ENCODE measurements around the gene SSTR3. TPM values are rescaled to one million over a fixed set of nuclear protein-coding genes. Genes with fewer than 3 reads are reported as not detected.
A peak's percentile ranks its signal among the peaks of the same experiment; 100 is the strongest.
"Not testable (repeated sequence)": the region's sequence is repeated elsewhere in the genome, so short reads cannot be mapped to it uniquely, and the experiment has no call there.

Gene SSTR3
- total and polyA plus RNA-seq, 2 donors (not counting 1 experiment from before 2014, with no cell fraction given), result not detected

DNA sequence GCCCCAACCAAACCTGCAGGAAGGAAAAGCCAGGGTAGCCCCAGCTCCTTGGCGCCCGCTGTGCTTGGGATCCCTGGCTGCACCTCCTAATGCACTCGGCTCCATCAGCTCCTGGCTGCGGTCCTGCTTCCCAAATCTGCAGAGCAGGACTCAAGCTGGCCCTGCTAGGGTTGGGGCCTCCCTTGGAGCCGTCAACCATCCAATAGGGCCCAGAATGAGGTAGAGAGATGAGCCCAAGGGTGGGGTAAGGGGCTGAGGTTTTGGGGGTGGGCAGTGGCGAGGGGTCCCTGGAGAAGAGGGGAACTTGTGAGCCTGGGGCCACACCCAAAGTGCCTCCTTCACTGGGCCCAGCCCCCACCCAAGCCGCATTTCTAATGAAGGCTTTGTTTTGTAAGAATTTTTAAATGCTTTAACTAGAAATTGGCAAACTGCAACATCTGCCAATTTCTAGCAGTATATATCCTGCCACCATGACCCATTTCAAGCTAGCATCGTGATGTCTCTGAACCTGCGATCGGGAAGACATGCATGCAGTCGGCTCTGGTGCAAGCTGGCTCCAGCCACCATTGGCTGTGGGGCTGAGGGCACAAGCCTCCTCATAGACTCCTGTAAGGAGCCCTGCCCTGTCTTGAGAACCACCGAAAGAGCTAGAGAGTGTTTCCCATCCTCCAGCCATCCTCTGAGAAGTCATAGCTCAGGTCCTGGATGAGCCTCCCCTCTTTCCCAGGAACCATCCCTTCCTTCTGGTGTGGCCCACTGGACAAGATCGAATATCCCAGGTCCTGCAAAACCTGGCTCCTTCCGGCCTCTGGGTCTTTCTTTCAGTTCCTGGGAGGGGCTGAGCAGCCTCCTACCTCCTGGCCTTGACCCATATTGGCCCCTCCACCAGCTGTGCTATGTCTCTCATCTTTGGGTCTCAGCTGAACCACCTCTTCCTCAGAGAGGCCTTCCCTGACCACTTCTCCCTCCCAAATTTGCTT lies 39.7 kb downstream of the SSTR3 start:
- no peak overlapping the region for H3K4me2 ChIP-seq (ENCODE audit: extremely low read depth, insufficient read depth, low read length)
- H2AFZ ChIP-seq (ENCODE audit: low read length), result no peak overlapping the region
- no peak overlapping the region for H3K9ac ChIP-seq (ENCODE audit: insufficient read depth, low read length)
- H3K4me3 ChIP-seq (replicated peaks in 1 of 4; ENCODE audit: control extremely low read depth in 1 of 4, insufficient read depth in 1 of 4, low read depth in 3 of 4, low read length in 4 of 4), result no peak overlapping the region
- H3K36me3 ChIP-seq (ENCODE audit: control insufficient read depth, insufficient read depth, low read length), result no peaks in the 10 kb centered on the region
- no peak overlapping the region for H3K27ac ChIP-seq (ENCODE audit: insufficient read depth, low read length)
- H3K4me1 ChIP-seq (ENCODE audit: control insufficient read depth, extremely low read depth, insufficient read depth, low read length), result peaks cover 14% of the 10 kb centered on the region
- no peak for DNase-seq (ENCODE audit: low read depth in 2 of 2)
- H3K27me3 ChIP-seq (ENCODE audit: control insufficient read depth, insufficient read depth, low read length), result peaks cover 12% of the 10 kb centered on the region
- H3K9me3 ChIP-seq (ENCODE audit: control insufficient read depth, insufficient read depth, low read depth, low read length), result no peaks in the 10 kb centered on the region
- H3K79me2 ChIP-seq (ENCODE audit: control insufficient read depth, insufficient read depth, low read length), result no peaks in the 10 kb centered on the region
- H4K20me1 ChIP-seq (ENCODE audit: control insufficient read depth, extremely low read depth, insufficient read depth, low read length), result no peaks in the 10 kb centered on the region
- TF ChIP-seq EZH2 (IDR thresholded peaks at IDR 0.05; ENCODE audit: low read length, missing control alignments), result no peak
- TF ChIP-seq, protein P1, sequence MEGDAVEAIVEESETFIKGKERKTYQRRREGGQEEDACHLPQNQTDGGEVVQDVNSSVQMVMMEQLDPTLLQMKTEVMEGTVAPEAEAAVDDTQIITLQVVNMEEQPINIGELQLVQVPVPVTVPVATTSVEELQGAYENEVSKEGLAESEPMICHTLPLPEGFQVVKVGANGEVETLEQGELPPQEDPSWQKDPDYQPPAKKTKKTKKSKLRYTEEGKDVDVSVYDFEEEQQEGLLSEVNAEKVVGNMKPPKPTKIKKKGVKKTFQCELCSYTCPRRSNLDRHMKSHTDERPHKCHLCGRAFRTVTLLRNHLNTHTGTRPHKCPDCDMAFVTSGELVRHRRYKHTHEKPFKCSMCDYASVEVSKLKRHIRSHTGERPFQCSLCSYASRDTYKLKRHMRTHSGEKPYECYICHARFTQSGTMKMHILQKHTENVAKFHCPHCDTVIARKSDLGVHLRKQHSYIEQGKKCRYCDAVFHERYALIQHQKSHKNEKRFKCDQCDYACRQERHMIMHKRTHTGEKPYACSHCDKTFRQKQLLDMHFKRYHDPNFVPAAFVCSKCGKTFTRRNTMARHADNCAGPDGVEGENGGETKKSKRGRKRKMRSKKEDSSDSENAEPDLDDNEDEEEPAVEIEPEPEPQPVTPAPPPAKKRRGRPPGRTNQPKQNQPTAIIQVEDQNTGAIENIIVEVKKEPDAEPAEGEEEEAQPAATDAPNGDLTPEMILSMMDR (conservative IDR thresholded peaks at IDR 0.05 in 1 of 2, IDR thresholded peaks at IDR 0.05 in 1 of 2; ENCODE audit: low read depth in 1 of 2, low read length in 2 of 2), result no peak

DNA sequence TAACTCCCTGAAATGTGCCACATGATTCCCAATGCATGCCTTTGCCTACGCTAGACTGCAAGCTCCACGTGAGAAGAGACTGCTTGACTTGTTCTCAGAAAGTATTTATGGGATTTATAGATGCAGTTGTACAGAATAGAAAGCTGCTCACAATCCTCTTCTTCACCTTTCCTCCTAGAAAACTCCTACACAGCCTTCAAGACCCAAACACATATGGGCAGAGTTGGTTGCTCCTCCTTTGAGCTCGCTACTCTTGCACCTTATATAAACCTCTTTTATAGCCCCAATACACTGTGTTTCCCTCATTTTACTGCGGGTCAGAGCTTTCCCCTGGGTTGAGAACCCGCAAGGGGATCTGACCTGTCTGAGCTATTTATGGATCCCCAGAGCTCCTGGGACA lies 40.6 kb downstream of the SSTR3 start:
- H3K79me2 ChIP-seq (ENCODE audit: control insufficient read depth, insufficient read depth, low read length), result no peaks in the 10 kb centered on the region
- no peak overlapping the region for H3K4me2 ChIP-seq (ENCODE audit: extremely low read depth, insufficient read depth, low read length)
- peaks cover 12% of the 10 kb centered on the region for H3K27me3 ChIP-seq (ENCODE audit: control insufficient read depth, insufficient read depth, low read length)
- H3K36me3 ChIP-seq (ENCODE audit: control insufficient read depth, insufficient read depth, low read length), result no peaks in the 10 kb centered on the region
- H3K4me1 ChIP-seq (ENCODE audit: control insufficient read depth, extremely low read depth, insufficient read depth, low read length), result peaks cover 8% of the 10 kb centered on the region
- H4K20me1 ChIP-seq (ENCODE audit: control insufficient read depth, extremely low read depth, insufficient read depth, low read length), result no peaks in the 10 kb centered on the region
- no peak overlapping the region for H2AFZ ChIP-seq (ENCODE audit: low read length)
- H3K9ac ChIP-seq (ENCODE audit: insufficient read depth, low read length), result no peak overlapping the region
- H3K9me3 ChIP-seq (ENCODE audit: control insufficient read depth, insufficient read depth, low read depth, low read length), result no peaks in the 10 kb centered on the region
- no peak for TF ChIP-seq EZH2 (IDR thresholded peaks at IDR 0.05; ENCODE audit: low read length, missing control alignments)
- TF ChIP-seq, protein P1 (conservative IDR thresholded peaks at IDR 0.05 in 1 of 2, IDR thresholded peaks at IDR 0.05 in 1 of 2; ENCODE audit: low read depth in 1 of 2, low read length in 2 of 2), result no peak
- H3K4me3 ChIP-seq (replicated peaks in 1 of 4; ENCODE audit: control extremely low read depth in 1 of 4, insufficient read depth in 1 of 4, low read depth in 3 of 4, low read length in 4 of 4), result no peak overlapping the region
- H3K27ac ChIP-seq (ENCODE audit: insufficient read depth, low read length), result no peak overlapping the region
- DNase-seq (ENCODE audit: low read depth in 2 of 2), result no peak

DNA sequence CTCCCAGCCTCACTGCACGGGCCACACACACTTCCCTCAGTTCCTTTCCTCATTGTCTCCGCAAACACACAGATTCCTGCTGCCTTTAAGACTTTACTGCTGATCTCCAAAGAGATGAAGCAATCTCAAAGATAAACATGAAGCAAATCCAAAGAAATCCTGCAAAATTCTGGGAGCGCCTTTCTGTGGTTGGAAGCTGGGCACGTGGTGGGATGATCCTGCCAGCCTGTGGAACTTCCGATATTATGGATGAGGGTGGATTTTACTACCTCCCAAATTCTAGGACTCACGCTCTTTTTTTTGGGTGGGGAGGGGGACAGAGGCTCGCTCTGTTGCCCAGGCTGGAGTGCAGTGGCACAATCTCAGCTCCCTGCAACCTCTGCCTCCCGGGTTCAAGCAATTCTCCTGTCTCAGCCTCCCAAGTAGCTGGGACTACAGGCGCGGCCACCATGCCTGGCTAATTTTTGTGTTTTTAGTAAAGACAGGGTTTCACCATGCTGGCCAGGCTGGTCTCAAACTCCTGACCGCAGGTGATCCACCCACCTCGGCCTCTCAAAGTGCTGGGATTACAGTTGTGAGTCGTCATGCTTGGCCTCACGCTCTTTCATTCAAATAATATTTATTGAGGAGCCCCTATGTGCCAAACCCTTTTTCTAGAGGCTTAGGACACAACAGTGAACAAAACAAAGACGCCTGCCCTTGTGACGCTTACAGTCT lies 41.4 kb downstream of the SSTR3 start:
- H4K20me1 ChIP-seq (ENCODE audit: control insufficient read depth, extremely low read depth, insufficient read depth, low read length); H3K79me2 ChIP-seq (ENCODE audit: control insufficient read depth, insufficient read depth, low read length); H3K4me2 ChIP-seq (ENCODE audit: extremely low read depth, insufficient read depth, low read length); H3K4me3 ChIP-seq (replicated peaks in 1 of 4; ENCODE audit: control extremely low read depth in 1 of 4, insufficient read depth in 1 of 4, low read depth in 3 of 4, low read length in 4 of 4); H3K36me3 ChIP-seq (ENCODE audit: control insufficient read depth, insufficient read depth, low read length); H3K4me1 ChIP-seq (ENCODE audit: control insufficient read depth, extremely low read depth, insufficient read depth, low read length); H2AFZ ChIP-seq (ENCODE audit: low read length); H3K27ac ChIP-seq (ENCODE audit: insufficient read depth, low read length); H3K9ac ChIP-seq (ENCODE audit: insufficient read depth, low read length); H3K9me3 ChIP-seq (ENCODE audit: control insufficient read depth, insufficient read depth, low read depth, low read length): not testable (repeated sequence)
- H3K27me3 ChIP-seq (ENCODE audit: control insufficient read depth, insufficient read depth, low read length), result peaks cover 12% of the 10 kb centered on the region
- DNase-seq (ENCODE audit: low read depth in 2 of 2), result peak in 1 of 2 donors; percentile 47
